Activated naive CD4-positive, alpha-beta T cell treated with anti-CD3 and anti-CD28 coated beads, Interleukin-2, amount 50 U/mL, for 24 hours (primary cell): ENCODE results near the gene SMOC2.

Experiments used
- H3K27ac Mint-ChIP-seq: one replicate; pipeline ENCODE4 v1.8.0; 2021; ENCODE audit warnings: mild to moderate bottlenecking, mixed read lengths
- H3K27me3 Mint-ChIP-seq: one replicate; pipeline ENCODE4 v1.8.0; 2021; ENCODE audit warnings: mixed read lengths
- H3K36me3 Mint-ChIP-seq: one replicate; pipeline ENCODE4 v1.8.0; 2021; ENCODE audit warnings: mixed read lengths
- H3K4me1 Mint-ChIP-seq: one replicate; pipeline ENCODE4 v1.8.0; 2021; ENCODE audit warnings: mixed read lengths
- H3K4me3 Mint-ChIP-seq: one replicate; pipeline ENCODE4 v1.8.0; 2021; ENCODE audit warnings: mild to moderate bottlenecking, mixed read lengths
- H3K9me3 Mint-ChIP-seq: one replicate; pipeline ENCODE4 v1.8.0; 2021; ENCODE audit warnings: mixed read lengths

SMOC2 gene

GRCh38 chr6:168428052-168428826, 12.7 kb upstream of the SMOC2 start:
- H3K27me3 Mint-ChIP-seq, result peaks cover 3% of the 10 kb centered on the region
- H3K9me3 Mint-ChIP-seq, result no peaks in the 10 kb centered on the region
- H3K36me3 Mint-ChIP-seq, result no peaks in the 10 kb centered on the region
- no peaks in the 10 kb centered on the region for H3K4me1 Mint-ChIP-seq
- H3K27ac Mint-ChIP-seq, result no peak overlapping the region
- H3K4me3 Mint-ChIP-seq, result no peak overlapping the region

- Mint-ChIP-seq H3K4me3 (no peak overlapping the region), H3K36me3 (no peaks in the 10 kb centered on the region), H3K9me3 (no peaks in the 10 kb centered on the region), H3K27me3 (peaks cover 4% of the 10 kb centered on the region), H3K27ac (no peak overlapping the region), H3K4me1 (no peaks in the 10 kb centered on the region)
Observed at GRCh38 chr6:168428863-168429262, 12.1 kb upstream of the SMOC2 start.

GRCh38 chr6:168432196-168432595, 8.8 kb upstream of the SMOC2 start:
- Mint-ChIP-seq H3K36me3 (no peaks in the 10 kb centered on the region), H3K4me1 (no peaks in the 10 kb centered on the region), H3K9me3 (no peaks in the 10 kb centered on the region), H3K27ac (no peak overlapping the region), H3K4me3 (no peak overlapping the region), H3K27me3 (peaks cover 9% of the 10 kb centered on the region)

- no peaks in the 10 kb centered on the region for H3K36me3 Mint-ChIP-seq
- no peak overlapping the region for H3K27ac Mint-ChIP-seq
- H3K4me3 Mint-ChIP-seq, result no peak overlapping the region
- H3K9me3 Mint-ChIP-seq, result no peaks in the 10 kb centered on the region
- no peaks in the 10 kb centered on the region for H3K4me1 Mint-ChIP-seq
- peaks cover 9% of the 10 kb centered on the region for H3K27me3 Mint-ChIP-seq
Observed at GRCh38 chr6:168433898-168434297, 7.1 kb upstream of the SMOC2 start.

- Mint-ChIP-seq H3K4me1 (no peaks in the 10 kb centered on the region), H3K4me3 (no peak overlapping the region), H3K36me3 (no peaks in the 10 kb centered on the region), H3K9me3 (no peaks in the 10 kb centered on the region), H3K27me3 (peaks cover 9% of the 10 kb centered on the region), H3K27ac (no peak overlapping the region)
Observed at GRCh38 chr6:168434505-168434904, 6.5 kb upstream of the SMOC2 start.

GRCh38 chr6:168437751-168438150, 3.2 kb upstream of the SMOC2 start:
- H3K4me3 Mint-ChIP-seq, result no peak overlapping the region
- peaks cover 18% of the 10 kb centered on the region for H3K27me3 Mint-ChIP-seq
- no peaks in the 10 kb centered on the region for H3K36me3 Mint-ChIP-seq
- no peaks in the 10 kb centered on the region for H3K9me3 Mint-ChIP-seq
- no peaks in the 10 kb centered on the region for H3K4me1 Mint-ChIP-seq
- H3K27ac Mint-ChIP-seq, result no peak overlapping the region

GRCh38 chr6:168438783-168439520, 2.0 kb upstream of the SMOC2 start:
- Mint-ChIP-seq H3K27ac (no peak overlapping the region), H3K36me3 (no peaks in the 10 kb centered on the region), H3K9me3 (no peaks in the 10 kb centered on the region), H3K4me3 (no peak overlapping the region), H3K27me3 (peaks cover 25% of the 10 kb centered on the region), H3K4me1 (no peaks in the 10 kb centered on the region)

GRCh38 chr6:168439794-168440450, 1.1 kb upstream of the SMOC2 start:
- Mint-ChIP-seq H3K4me1 (no peaks in the 10 kb centered on the region), H3K4me3 (no peak overlapping the region), H3K27me3 (peaks cover 28% of the 10 kb centered on the region), H3K36me3 (no peaks in the 10 kb centered on the region), H3K27ac (no peak overlapping the region), H3K9me3 (no peaks in the 10 kb centered on the region)

GRCh38 chr6:168441434-168442391, 729 bp downstream of the SMOC2 start:
- Mint-ChIP-seq H3K4me1 (no peaks in the 10 kb centered on the region), H3K9me3 (no peaks in the 10 kb centered on the region), H3K4me3 (no peak overlapping the region), H3K36me3 (no peaks in the 10 kb centered on the region), H3K27ac (no peak overlapping the region), H3K27me3 (peaks cover 34% of the 10 kb centered on the region)

GRCh38 chr6:168442646-168443045, 1.7 kb downstream of the SMOC2 start:
- no peak overlapping the region for H3K4me3 Mint-ChIP-seq

GRCh38 chr6:168447282-168447681, 6.3 kb downstream of the SMOC2 start:
- H3K27me3 Mint-ChIP-seq, result peaks cover 31% of the 10 kb centered on the region
- H3K4me3 Mint-ChIP-seq, result no peak overlapping the region
- H3K4me1 Mint-ChIP-seq, result no peaks in the 10 kb centered on the region
- no peaks in the 10 kb centered on the region for H3K9me3 Mint-ChIP-seq
- H3K27ac Mint-ChIP-seq, result no peak overlapping the region
- H3K36me3 Mint-ChIP-seq, result no peaks in the 10 kb centered on the region

More at GRCh38 chr6:168442646-168443045, 1.7 kb downstream of the SMOC2 start:
- no peaks in the 10 kb centered on the region for H3K9me3 Mint-ChIP-seq
- no peaks in the 10 kb centered on the region for H3K36me3 Mint-ChIP-seq
- no peak overlapping the region for H3K27ac Mint-ChIP-seq
- H3K27me3 Mint-ChIP-seq, result peaks cover 37% of the 10 kb centered on the region
- H3K4me1 Mint-ChIP-seq, result no peaks in the 10 kb centered on the region

GRCh38 chr6:168447700-168448099, 6.7 kb downstream of the SMOC2 start:
- Mint-ChIP-seq H3K27ac (no peak overlapping the region), H3K4me3 (no peak overlapping the region), H3K4me1 (no peaks in the 10 kb centered on the region)

GRCh38 chr6:168448243-168448855, 7.4 kb downstream of the SMOC2 start:
- H3K27ac Mint-ChIP-seq, result no peak overlapping the region
- H3K4me3 Mint-ChIP-seq, result no peak overlapping the region
- peaks cover 24% of the 10 kb centered on the region for H3K27me3 Mint-ChIP-seq
- H3K9me3 Mint-ChIP-seq, result no peaks in the 10 kb centered on the region
- H3K4me1 Mint-ChIP-seq, result no peaks in the 10 kb centered on the region
- no peaks in the 10 kb centered on the region for H3K36me3 Mint-ChIP-seq

More at GRCh38 chr6:168447700-168448099, 6.7 kb downstream of the SMOC2 start:
- no peaks in the 10 kb centered on the region for H3K9me3 Mint-ChIP-seq
- no peaks in the 10 kb centered on the region for H3K36me3 Mint-ChIP-seq
- peaks cover 29% of the 10 kb centered on the region for H3K27me3 Mint-ChIP-seq

GRCh38 chr6:168450917-168451316, 9.9 kb downstream of the SMOC2 start:
- Mint-ChIP-seq H3K9me3 (no peaks in the 10 kb centered on the region), H3K4me3 (no peak overlapping the region), H3K36me3 (no peaks in the 10 kb centered on the region), H3K27ac (no peak overlapping the region), H3K4me1 (no peaks in the 10 kb centered on the region), H3K27me3 (peaks cover 14% of the 10 kb centered on the region)
